ENCODE results near the gene TWNK.
A peak's percentile ranks its signal among the peaks of the same experiment; 100 is the strongest.
"Not testable (repeated sequence)": the region's sequence is repeated elsewhere in the genome, so short reads cannot be mapped to it uniquely, and the experiment has no call there.

TWNK gene

GRCh38 chr10:100975397-100975796 lies 11.9 kb upstream of the TWNK start:
- not testable (repeated sequence) for DNase-seq

DNA sequence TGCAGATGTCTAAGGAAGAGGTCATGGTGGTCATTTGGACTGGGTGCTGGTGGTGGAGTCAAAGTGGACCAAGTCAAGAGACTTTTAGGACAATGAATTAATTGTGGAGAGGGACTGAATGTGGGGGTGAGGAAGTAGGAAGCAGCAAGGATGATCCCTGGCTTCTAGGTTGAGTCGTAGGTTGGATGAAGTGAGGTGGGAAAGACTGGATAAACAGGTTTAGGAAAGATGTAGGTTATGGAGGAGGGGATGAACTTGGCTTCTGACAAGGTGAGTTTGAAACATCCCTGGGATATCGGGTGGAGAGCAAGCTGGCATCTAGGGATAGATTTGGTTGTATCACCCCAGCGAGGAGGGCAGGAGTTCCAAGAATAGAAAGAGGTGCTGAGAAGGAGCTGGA lies 10.4 kb upstream of the TWNK start:
- no peak for DNase-seq

- no peak for DNase-seq
Measured at GRCh38 chr10:100977436-100977835, 9.9 kb upstream of the TWNK start.

- DNase-seq: no peak
Measured at GRCh38 chr10:100978121-100978900, 9.0 kb upstream of the TWNK start.

DNA sequence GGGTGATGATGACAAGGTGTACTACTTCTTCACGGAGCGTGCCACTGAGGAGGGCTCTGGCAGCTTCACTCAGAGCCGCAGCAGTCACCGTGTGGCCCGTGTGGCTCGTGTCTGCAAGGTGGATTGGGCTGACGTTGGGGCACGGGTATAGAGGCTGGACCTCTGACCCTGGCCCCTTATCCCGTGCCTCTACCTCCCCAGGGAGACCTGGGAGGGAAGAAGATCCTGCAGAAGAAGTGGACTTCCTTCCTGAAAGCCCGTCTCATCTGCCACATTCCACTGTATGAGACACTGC lies 8.5 kb upstream of the TWNK start:
- no peak for DNase-seq

DNA sequence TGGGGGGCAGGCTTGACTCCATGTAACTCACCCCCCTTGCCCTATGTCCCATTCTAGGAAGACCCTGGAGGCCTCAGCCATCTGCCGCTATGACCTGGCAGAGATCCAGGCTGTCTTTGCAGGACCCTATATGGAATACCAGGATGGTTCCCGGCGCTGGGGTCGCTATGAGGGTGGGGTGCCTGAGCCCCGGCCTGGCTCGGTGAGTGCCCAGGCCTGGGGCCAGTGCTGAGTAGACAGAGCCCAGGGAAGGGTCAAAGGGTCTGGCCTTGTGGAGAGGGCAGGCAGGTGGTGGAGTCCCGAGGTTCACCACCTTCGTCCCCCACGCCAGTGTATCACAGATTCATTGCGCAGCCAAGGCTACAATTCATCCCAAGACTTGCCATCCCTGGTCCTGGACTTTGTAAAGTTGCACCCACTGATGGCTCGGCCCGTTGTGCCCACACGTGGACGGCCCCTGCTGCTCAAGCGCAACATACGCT lies 7.5 kb upstream of the TWNK start:
- DNase-seq: no peak

- DNase-seq: no peak
Measured at GRCh38 chr10:100980311-100980710, 7.0 kb upstream of the TWNK start.

- DNase-seq: no peak
Measured at GRCh38 chr10:100980711-100981110, 6.6 kb upstream of the TWNK start.

- no peak for DNase-seq
Measured at GRCh38 chr10:100981178-100981772, 6.1 kb upstream of the TWNK start.

- no peak for DNase-seq
Measured at GRCh38 chr10:100982916-100983830, 4.2 kb upstream of the TWNK start.

- no peak for DNase-seq
Measured at GRCh38 chr10:100983868-100984671, 3.3 kb upstream of the TWNK start.

DNA sequence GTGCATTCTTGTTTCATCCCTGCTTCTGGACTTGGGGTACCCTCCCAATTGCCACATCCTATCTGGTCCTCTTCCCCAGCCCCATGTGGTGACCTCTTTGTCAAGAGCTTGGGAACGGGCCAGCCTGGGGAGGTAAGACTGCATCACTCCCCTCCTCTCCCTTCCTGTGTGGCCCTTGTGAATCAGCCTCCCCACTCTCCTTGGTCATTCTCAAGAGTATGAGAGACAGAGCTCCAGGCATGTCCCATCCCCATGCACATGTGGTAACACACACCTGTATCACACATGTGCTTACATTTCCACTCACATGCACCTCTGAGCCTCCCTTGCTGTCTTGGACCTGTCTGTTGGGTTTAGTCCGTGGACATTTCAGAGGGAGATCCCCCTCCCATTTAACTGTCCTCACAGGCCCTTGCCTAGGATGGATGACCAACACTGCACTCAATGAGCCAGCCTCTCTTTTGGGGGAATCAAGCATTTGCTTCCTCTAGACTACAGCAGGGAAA lies 2.6 kb upstream of the TWNK start:
- DNase-seq: no peak

GRCh38 chr10:100985336-100985735 lies 2.0 kb upstream of the TWNK start:
- peak in 2 of 3 donors; percentile 20 to 22 for DNase-seq

- no peak for DNase-seq
Measured at GRCh38 chr10:100986623-100986951, 756 bp upstream of the TWNK start.

GRCh38 chr10:100987685-100988049 lies 324 bp downstream of the TWNK start:
- DNase-seq: no peak

DNA sequence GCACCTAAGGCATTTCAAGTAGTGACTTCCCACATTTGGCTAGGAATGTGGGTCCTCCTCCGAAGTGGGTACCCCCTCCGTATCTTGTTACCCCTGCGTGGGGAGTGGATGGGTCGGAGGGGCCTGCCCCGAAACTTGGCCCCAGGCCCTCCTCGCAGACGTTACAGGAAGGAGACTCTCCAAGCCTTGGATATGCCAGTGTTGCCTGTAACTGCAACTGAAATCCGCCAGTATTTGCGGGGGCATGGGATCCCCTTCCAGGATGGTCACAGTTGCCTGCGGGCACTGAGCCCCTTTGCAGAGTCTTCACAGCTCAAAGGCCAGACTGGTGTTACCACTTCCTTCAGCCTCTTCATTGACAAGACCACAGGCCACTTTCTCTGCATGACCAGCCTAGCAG lies 823 bp downstream of the TWNK start:
- DNase-seq: no peak

DNA sequence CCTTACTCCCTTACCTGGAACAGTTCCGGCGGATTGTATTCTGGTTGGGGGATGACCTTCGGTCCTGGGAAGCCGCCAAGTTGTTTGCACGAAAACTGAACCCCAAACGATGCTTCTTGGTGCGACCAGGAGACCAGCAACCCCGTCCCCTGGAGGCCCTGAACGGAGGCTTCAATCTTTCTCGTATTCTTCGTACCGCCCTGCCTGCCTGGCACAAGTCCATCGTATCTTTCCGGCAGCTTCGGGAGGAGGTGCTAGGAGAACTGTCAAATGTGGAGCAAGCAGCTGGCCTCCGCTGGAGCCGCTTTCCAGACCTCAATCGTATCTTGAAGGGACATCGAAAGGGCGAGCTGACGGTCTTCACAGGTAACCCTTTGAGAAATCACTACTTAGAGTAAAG lies 1.7 kb downstream of the TWNK start:
- DNase-seq: no peak

DNA sequence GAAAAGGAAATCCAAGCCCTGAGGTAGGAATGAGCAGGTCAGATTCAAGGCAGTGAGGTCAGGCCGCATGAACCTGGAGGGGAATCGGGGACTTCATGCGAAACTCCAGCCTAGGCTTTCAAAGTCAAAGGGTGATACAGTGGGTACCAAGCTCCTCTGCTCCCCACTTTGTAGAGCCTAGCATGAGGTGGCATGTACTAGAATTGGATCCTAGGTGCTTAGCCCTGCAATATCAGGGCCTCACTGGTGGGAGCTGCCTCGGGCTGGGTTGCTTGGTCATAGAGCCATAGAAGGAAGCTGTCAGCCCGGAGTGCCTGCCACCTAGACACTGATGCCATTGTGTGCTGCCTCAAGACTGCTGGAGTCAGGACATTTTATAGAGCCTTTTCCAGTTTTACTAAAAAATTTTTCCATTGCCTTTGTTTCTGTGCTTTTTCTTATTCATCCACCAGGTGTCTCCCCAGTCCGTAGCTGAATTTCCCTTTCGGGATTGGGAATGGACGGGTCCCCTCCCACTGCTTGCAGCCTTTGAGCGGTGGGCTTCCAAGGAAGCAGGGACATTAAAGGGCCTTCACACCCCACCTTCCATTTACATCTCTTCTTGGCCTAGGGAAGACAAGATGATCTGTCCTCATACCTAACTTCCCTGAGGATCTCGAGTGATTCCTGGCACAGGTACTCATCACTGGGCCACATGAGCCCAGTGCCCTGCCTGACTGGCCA lies 6.8 kb downstream of the TWNK start:
- peak; percentile 31 to 40 (median 31) for DNase-seq

- DNase-seq: no peak
Measured at GRCh38 chr10:100995181-100995580, 7.8 kb downstream of the TWNK start.

DNA sequence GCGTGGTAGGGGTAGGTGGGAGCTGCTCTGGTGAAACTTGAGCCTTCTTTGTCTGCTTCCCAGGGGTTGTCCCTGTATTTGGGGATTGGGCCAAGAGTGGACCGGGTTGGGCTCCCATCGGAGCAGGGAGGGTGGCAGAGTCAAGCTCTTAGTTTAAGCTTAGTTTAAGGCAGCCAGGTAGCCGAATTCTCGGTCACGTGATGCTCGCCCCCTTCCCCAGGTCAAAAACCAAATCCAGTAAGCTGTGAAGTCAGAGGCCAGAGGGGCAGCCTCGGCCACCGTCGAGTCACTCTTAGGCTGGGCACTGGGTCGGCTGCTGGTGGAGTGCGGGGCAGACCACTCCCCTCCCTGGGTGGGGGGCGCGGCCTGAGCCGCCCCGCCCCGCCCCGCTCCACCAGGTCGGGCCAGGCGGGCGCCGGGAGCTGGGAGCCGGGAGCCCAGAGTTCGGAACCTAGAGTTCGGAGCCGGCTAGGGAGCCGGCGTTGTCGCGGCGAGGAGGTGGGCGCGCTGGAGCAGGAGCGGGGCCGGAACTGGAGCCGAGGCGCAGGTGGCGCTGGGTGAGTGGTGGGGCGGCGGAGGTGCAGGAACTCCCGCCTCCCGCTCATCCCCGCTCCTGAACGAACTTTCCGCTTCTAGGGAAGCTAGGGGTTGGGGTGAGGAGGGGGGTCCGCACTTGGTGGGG lies 9.5 kb downstream of the TWNK start:
- DNase-seq: peak in 2 of 3 donors; percentile 20 to 51
